Suprapubic skin (tissue), 4 donors: Measurements from ENCODE around the gene EPB41. TPM values are rescaled to one million over a fixed set of nuclear protein-coding genes. Genes with fewer than 3 reads are reported as not detected.

Source experiments
- DNase-seq, 2 donors: peaks; one replicate each; pipeline ENCODE4 v3.0.0-alpha.2; 2019; ENCODE audit warnings: low spot score in 2 of 2
- H3K27ac ChIP-seq: fragments of 200-600 bp; sonication (generic); one replicate; pipeline ENCODE4 v1.5.1; 2019
- H3K27me3 ChIP-seq: fragments of 200-600 bp; sonication (generic); one replicate; pipeline ENCODE4 v1.5.1; 2019
- H3K36me3 ChIP-seq: fragments of 200-600 bp; sonication (generic); one replicate; pipeline ENCODE4 v1.5.1; 2019
- H3K4me1 ChIP-seq: fragments of 200-600 bp; sonication (generic); one replicate; pipeline ENCODE4 v1.5.1; 2019
- H3K4me3 ChIP-seq: fragments of 200-600 bp; sonication (generic); one replicate; pipeline ENCODE4 v1.5.1; 2019; ENCODE audit warnings: mild to moderate bottlenecking
- H3K9me3 ChIP-seq: fragments of 200-600 bp; sonication (generic); one replicate; pipeline ENCODE4 v1.5.1; 2019
- CTCF ChIP-seq, 2 donors: fragments of 200-600 bp in 1 of 2; fragments of 450-650 bp in 1 of 2; sonication (generic) in 1 of 2; IDR thresholded peaks; one replicate each; pipeline ENCODE4 v1.5.1; 2016 to 2019; ENCODE audit warnings: antibody characterized with exemption in 2 of 2, mild to moderate bottlenecking in 1 of 2, moderate library complexity in 1 of 2
- EP300 ChIP-seq: sonication (generic); formaldehyde crosslinking; IDR thresholded peaks from one replicate; pipeline ENCODE4 v1.6.1; 2017; ENCODE audit warnings: antibody characterized with exemption
- POLR2A ChIP-seq, 2 donors: fragments of 450-650 bp; IDR thresholded peaks; one replicate each; pipeline ENCODE4 v1.6.1; 2017; ENCODE audit warnings: antibody characterized with exemption in 2 of 2, mild to moderate bottlenecking in 2 of 2, moderate library complexity in 2 of 2
- POLR2AphosphoS5 ChIP-seq, 3 donors: sonication (generic); formaldehyde crosslinking; IDR thresholded peaks; one replicate each; pipeline ENCODE4 v1.6.1; 2017; ENCODE audit warnings: antibody characterized with exemption in 3 of 3
- WGBS: methylation state at CpG from one replicate; pipeline ENCODE4 v1.1.5; 2018; 5-methylcytosine and 5-hydroxymethylcytosine counted together
- total RNA-seq, 4 donors: library from RNA; depleted of rRNA; stranded (reverse); fragments of >200 nt; gene quantifications; one replicate each; pipeline ENCODE4 v1.1.0, GENCODE V29; 2016

EPB41 gene
- total RNA-seq, 4 donors from 2014 or later: 45.7 to 79.5 (median 67.1) TPM

- DNase-seq: peak in 1 of 2 donors; percentile 35
- TF ChIP-seq CTCF (IDR thresholded peaks at IDR 0.05) (no peak), EP300 (no peak), POLR2A (IDR thresholded peaks at IDR 0.05) (no peak), POLR2AphosphoS5 (IDR thresholded peaks at IDR 0.05) (no peak)
- WGBS: 94% methylated on average over 7 of the region's 8 CpGs
Observed at GRCh38 chr1:28905921-28906666, 8.3 kb upstream of the EPB41 start.

GRCh38 chr1:28909198-28909597 lies 5.2 kb upstream of the EPB41 start:
- no peak for TF ChIP-seq CTCF (IDR thresholded peaks at IDR 0.05)
- no peak for TF ChIP-seq POLR2A (IDR thresholded peaks at IDR 0.05)
- TF ChIP-seq EP300: no peak
- H3K4me1 ChIP-seq: peaks cover 12% of the 10 kb centered on the region
- H3K27ac ChIP-seq: no peak overlapping the region
- WGBS: 98% methylated on average over 2 of the region's 2 CpGs
- no peak overlapping the region for H3K4me3 ChIP-seq
- no peaks in the 10 kb centered on the region for H3K36me3 ChIP-seq
- peak in 1 of 2 donors; percentile 9 for DNase-seq
- H3K9me3 ChIP-seq: no peaks in the 10 kb centered on the region
- H3K27me3 ChIP-seq: no peaks in the 10 kb centered on the region

More at GRCh38 chr1:28905921-28906666, 8.3 kb upstream of the EPB41 start:
- H3K4me3 ChIP-seq: no peak overlapping the region
- H3K9me3 ChIP-seq: no peaks in the 10 kb centered on the region
- no peaks in the 10 kb centered on the region for H3K4me1 ChIP-seq
- H3K27me3 ChIP-seq: no peaks in the 10 kb centered on the region
- H3K27ac ChIP-seq: no peak overlapping the region
- H3K36me3 ChIP-seq: no peaks in the 10 kb centered on the region

- Histone ChIP-seq H3K27ac (no peak overlapping the region), H3K27me3 (no peaks in the 10 kb centered on the region), H3K4me1 (peaks cover 17% of the 10 kb centered on the region), H3K4me3 (no peak overlapping the region), H3K9me3 (no peaks in the 10 kb centered on the region), H3K36me3 (no peaks in the 10 kb centered on the region)
- peak in 1 of 2 donors; percentile 54 for DNase-seq
- WGBS: 86% methylated on average over 7 of the region's 7 CpGs
- no peak for TF ChIP-seq CTCF (IDR thresholded peaks at IDR 0.05)
- no peak for TF ChIP-seq EP300
- TF ChIP-seq POLR2AphosphoS5 (IDR thresholded peaks at IDR 0.05): no peak
- no peak for TF ChIP-seq POLR2A (IDR thresholded peaks at IDR 0.05)
Observed at GRCh38 chr1:28910379-28911115, 3.8 kb upstream of the EPB41 start.

GRCh38 chr1:28913786-28914227 lies 562 bp upstream of the EPB41 start:
- H3K4me3 ChIP-seq: peak overlapping the region; percentile 71
- H3K9me3 ChIP-seq: no peaks in the 10 kb centered on the region
- H3K4me1 ChIP-seq: peaks cover 21% of the 10 kb centered on the region
- 26% methylated on average over 10 of the region's 10 CpGs for whole genome bisulfite sequencing
- TF ChIP-seq EP300 (no peak), CTCF (IDR thresholded peaks at IDR 0.05) (no peak), POLR2A (IDR thresholded peaks at IDR 0.05) (no peak), POLR2AphosphoS5 (IDR thresholded peaks at IDR 0.05) (no peak)
- no peaks in the 10 kb centered on the region for H3K36me3 ChIP-seq
- H3K27me3 ChIP-seq: no peaks in the 10 kb centered on the region
- DNase-seq: no peak
- H3K27ac ChIP-seq: peak overlapping the region; percentile 42
